Astrocyte (in vitro differentiated cells and primary cell): ENCODE data around the gene MMS19. TPM values are rescaled to one million over a fixed set of nuclear protein-coding genes. Genes with fewer than 3 reads are reported as not detected.
A peak's percentile ranks its signal among the peaks of the same experiment; 100 is the strongest.
"Not testable (repeated sequence)": the region's sequence is repeated elsewhere in the genome, so short reads cannot be mapped to it uniquely, and the experiment has no call there.

Experiments used
- DNase-seq: peaks from one replicate; pipeline ENCODE4 v3.0.0-alpha.2; 2010; ENCODE audit warnings: low read depth
- FAIRE-seq: peaks from 2 replicates; lab custom pipeline; 2011; peaks lifted over from hg19 to GRCh38; lab: Jason Lieb, UNC
- H2AFZ ChIP-seq: 2 replicates; pipeline ENCODE4 v1.6.0; 2012; ENCODE audit warnings: low read depth, low read length, inconsistent platforms
- H3K27ac ChIP-seq: 2 replicates; pipeline ENCODE4 v1.5.1; 2011; ENCODE audit warnings: low read depth, low read length, inconsistent platforms
- H3K27me3 ChIP-seq: 2 replicates; pipeline ENCODE4 v1.6.0; 2011; ENCODE audit warnings: low read length, inconsistent platforms; ENCODE audit not compliant: insufficient read depth
- H3K36me3 ChIP-seq: 2 replicates; pipeline ENCODE4 v1.5.1; 2011; ENCODE audit warnings: low read length, inconsistent platforms; ENCODE audit not compliant: insufficient read depth
- H3K4me1 ChIP-seq: 2 replicates; pipeline ENCODE4 v1.5.1; 2011; ENCODE audit warnings: low read length, inconsistent platforms; ENCODE audit not compliant: insufficient read depth
- H3K4me2 ChIP-seq: 2 replicates; pipeline ENCODE4 v1.6.0; 2012; ENCODE audit warnings: low read length, inconsistent platforms
- H3K4me3 ChIP-seq: 2 replicates; pipeline ENCODE4 v1.5.1; 2011; ENCODE audit warnings: low read depth, mild to moderate bottlenecking, low read length, inconsistent platforms; ENCODE audit not compliant: insufficient read depth
- H3K79me2 ChIP-seq: 2 replicates; pipeline ENCODE4 v1.6.0; 2012; ENCODE audit warnings: mild to moderate bottlenecking, low read length, inconsistent platforms; ENCODE audit not compliant: insufficient read depth
- H3K9ac ChIP-seq: 2 replicates; pipeline ENCODE4 v1.6.0; 2012; ENCODE audit warnings: mild to moderate bottlenecking, low read length, inconsistent platforms
- H3K9me3 ChIP-seq: 2 replicates; pipeline ENCODE4 v1.5.1; 2012; ENCODE audit warnings: low read depth, mild to moderate bottlenecking, low read length, inconsistent platforms; ENCODE audit not compliant: insufficient read depth
- H4K20me1 ChIP-seq: 2 replicates; pipeline ENCODE4 v1.6.0; 2012; ENCODE audit warnings: low read length, inconsistent platforms; ENCODE audit not compliant: insufficient read depth
- H3K27ac Mint-ChIP-seq: one replicate; pipeline ENCODE4 v1.8.0; 2021; ENCODE audit warnings: mild to moderate bottlenecking, mixed read lengths; ENCODE audit not compliant: unreplicated experiment
- H3K27me3 Mint-ChIP-seq: one replicate; pipeline ENCODE4 v1.8.0; 2021; ENCODE audit warnings: low read depth, mixed read lengths; ENCODE audit not compliant: unreplicated experiment
- H3K36me3 Mint-ChIP-seq: one replicate; pipeline ENCODE4 v1.8.0; 2021; ENCODE audit warnings: low read depth, mixed read lengths; ENCODE audit not compliant: unreplicated experiment
- H3K4me1 Mint-ChIP-seq: one replicate; pipeline ENCODE4 v1.8.0; 2021; ENCODE audit warnings: low read depth, mixed read lengths; ENCODE audit not compliant: unreplicated experiment
- H3K4me3 Mint-ChIP-seq: one replicate; pipeline ENCODE4 v1.8.0; 2021; ENCODE audit warnings: mild to moderate bottlenecking, moderate library complexity, mixed read lengths; ENCODE audit not compliant: unreplicated experiment
- H3K9me3 Mint-ChIP-seq: one replicate; pipeline ENCODE4 v1.8.0; 2021; ENCODE audit warnings: mild to moderate bottlenecking, mixed read lengths; ENCODE audit not compliant: unreplicated experiment
- CTCF ChIP-seq: IDR thresholded peaks from 2 replicates; pipeline ENCODE4 v1.5.1; 2011; ENCODE audit warnings: low read depth, mild to moderate bottlenecking, inconsistent platforms, low read length, moderate library complexity; ENCODE audit not compliant: insufficient read depth
- EZH2 ChIP-seq: IDR thresholded peaks from 2 replicates; pipeline ENCODE4 v1.6.1; 2012; ENCODE audit warnings: mild to moderate bottlenecking, low read length, inconsistent platforms; ENCODE audit not compliant: insufficient read depth
- total RNA-seq: library from RNA; stranded (reverse); gene quantifications from 2 replicates; pipeline ENCODE4 v1.2.1, GENCODE V29; 2021

The MMS19 gene
- total RNA-seq, 1 donor from 2014 or later = 84.4 TPM

GRCh38 chr10:97426776-97427570 lies 71.2 kb downstream of the MMS19 start:
- H3K27me3 ChIP-seq = no peaks in the 10 kb centered on the region
- H2AFZ ChIP-seq = peak overlapping the region; percentile 30
- peak overlapping the region; percentile 86 for H3K27ac ChIP-seq
- peaks cover 22% of the 10 kb centered on the region for H3K4me1 Mint-ChIP-seq
- H3K4me2 ChIP-seq = peak overlapping the region; percentile 99
- peaks cover 68% of the 10 kb centered on the region for H3K79me2 ChIP-seq
- no peak for DNase-seq
- TF ChIP-seq EZH2 (no peak), CTCF (no peak)
- peak overlapping the region; percentile 96 for H3K4me3 ChIP-seq
- no peak for FAIRE-seq
- peaks cover 11% of the 10 kb centered on the region for H3K36me3 Mint-ChIP-seq
- H3K4me1 ChIP-seq = peaks cover 26% of the 10 kb centered on the region
- H3K27ac Mint-ChIP-seq = peak overlapping the region; percentile 91
- H3K27me3 Mint-ChIP-seq = no peaks in the 10 kb centered on the region
- no peaks in the 10 kb centered on the region for H3K9me3 Mint-ChIP-seq
- peaks cover 42% of the 10 kb centered on the region for H4K20me1 ChIP-seq
- peaks cover 21% of the 10 kb centered on the region for H3K36me3 ChIP-seq
- H3K9me3 ChIP-seq = no peaks in the 10 kb centered on the region
- peak overlapping the region; percentile 96 for H3K4me3 Mint-ChIP-seq
- peak overlapping the region; percentile 90 for H3K9ac ChIP-seq

- Histone ChIP-seq H3K4me2 (peak within 1 kb of the TSS; percentile 99), H3K9me3 (no peaks in the 10 kb centered on the region), H3K27ac (peak within 1 kb of the TSS; percentile 86), H3K79me2 (peaks cover 66% of the 10 kb centered on the region), H3K36me3 (peaks cover 17% of the 10 kb centered on the region), H3K4me3 (peak within 1 kb of the TSS; percentile 96), H3K4me1 (peaks cover 26% of the 10 kb centered on the region), H2AFZ (peak within 1 kb of the TSS; percentile 50), H3K27me3 (no peaks in the 10 kb centered on the region), H3K9ac (peak within 1 kb of the TSS; percentile 90), H4K20me1 (peaks cover 34% of the 10 kb centered on the region)
- peak within 1 kb of the TSS; percentile 96 for H3K4me3 Mint-ChIP-seq
- H3K27ac Mint-ChIP-seq = peak within 1 kb of the TSS; percentile 91
- H3K4me1 Mint-ChIP-seq = peaks cover 19% of the 10 kb centered on the region
- TF ChIP-seq EZH2 (no peak), CTCF (peak; percentile 39)
- DNase-seq (peak; percentile 82), FAIRE-seq (no peak)
- H3K9me3 Mint-ChIP-seq = no peaks in the 10 kb centered on the region
- H3K36me3 Mint-ChIP-seq = peaks cover 7% of the 10 kb centered on the region
- no peaks in the 10 kb centered on the region for H3K27me3 Mint-ChIP-seq
Observed at GRCh38 chr10:97425964-97426775, 72.1 kb downstream of the MMS19 start, which contains the start of gene PGAM1. Gene PGAM1 (plus strand): TSS chr10:97426191. CDS start chr10:97426308, 117 bp downstream.

- not testable (repeated sequence) for H3K9me3 Mint-ChIP-seq, H3K36me3 Mint-ChIP-seq, H3K27me3 Mint-ChIP-seq, H3K27me3 ChIP-seq, H3K4me3 Mint-ChIP-seq, H3K9ac ChIP-seq, DNase-seq, H3K27ac Mint-ChIP-seq, H3K9me3 ChIP-seq, H3K4me3 ChIP-seq, H3K36me3 ChIP-seq, H2AFZ ChIP-seq, FAIRE-seq
- Histone ChIP-seq H3K27ac (peak overlapping the region; percentile 84), H4K20me1 (peaks cover 16% of the 10 kb centered on the region), H3K4me1 (peaks cover 28% of the 10 kb centered on the region), H3K4me2 (peak overlapping the region; percentile 68), H3K79me2 (peaks cover 50% of the 10 kb centered on the region)
- H3K4me1 Mint-ChIP-seq = peaks cover 14% of the 10 kb centered on the region
Observed at GRCh38 chr10:97423757-97424098, 74.5 kb downstream of the MMS19 start.
